ENCODE results near the gene CCSER1. TPM values are rescaled to one million over a fixed set of nuclear protein-coding genes. Genes with fewer than 3 reads are reported as not detected.

CCSER1 gene
- total and polyA plus RNA-seq, 7 donors: 0.06 to 2.5 (median 0.30) TPM

DNA sequence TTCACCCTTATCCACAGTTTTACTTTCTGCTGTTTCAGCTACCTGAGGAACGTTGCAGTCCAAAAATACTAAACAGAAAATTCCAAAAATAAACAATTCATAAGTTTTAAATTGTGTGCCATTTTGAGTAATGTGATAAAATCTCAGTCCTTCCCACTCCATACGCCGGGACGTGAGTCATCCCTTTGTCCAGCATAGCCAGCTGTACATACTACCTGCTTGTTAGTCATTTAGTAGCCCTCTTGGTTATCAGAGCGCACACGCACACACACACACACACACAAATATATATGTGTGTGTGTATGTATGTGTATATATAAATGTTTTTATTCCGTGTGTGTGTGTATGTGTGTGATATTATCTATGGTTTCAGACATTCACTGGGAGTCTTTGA, 4.8 kb upstream of the CCSER1 start:
- 68 to 75% (median 73%) methylated on average over 7 of the region's 7 CpGs for WGBS, 3 donors
- DNase-seq: no peak
- intact Hi-C loops (cut with DNase I): no loop called here
- no peak for ATAC-seq
- TF ChIP-seq, protein P1, sequence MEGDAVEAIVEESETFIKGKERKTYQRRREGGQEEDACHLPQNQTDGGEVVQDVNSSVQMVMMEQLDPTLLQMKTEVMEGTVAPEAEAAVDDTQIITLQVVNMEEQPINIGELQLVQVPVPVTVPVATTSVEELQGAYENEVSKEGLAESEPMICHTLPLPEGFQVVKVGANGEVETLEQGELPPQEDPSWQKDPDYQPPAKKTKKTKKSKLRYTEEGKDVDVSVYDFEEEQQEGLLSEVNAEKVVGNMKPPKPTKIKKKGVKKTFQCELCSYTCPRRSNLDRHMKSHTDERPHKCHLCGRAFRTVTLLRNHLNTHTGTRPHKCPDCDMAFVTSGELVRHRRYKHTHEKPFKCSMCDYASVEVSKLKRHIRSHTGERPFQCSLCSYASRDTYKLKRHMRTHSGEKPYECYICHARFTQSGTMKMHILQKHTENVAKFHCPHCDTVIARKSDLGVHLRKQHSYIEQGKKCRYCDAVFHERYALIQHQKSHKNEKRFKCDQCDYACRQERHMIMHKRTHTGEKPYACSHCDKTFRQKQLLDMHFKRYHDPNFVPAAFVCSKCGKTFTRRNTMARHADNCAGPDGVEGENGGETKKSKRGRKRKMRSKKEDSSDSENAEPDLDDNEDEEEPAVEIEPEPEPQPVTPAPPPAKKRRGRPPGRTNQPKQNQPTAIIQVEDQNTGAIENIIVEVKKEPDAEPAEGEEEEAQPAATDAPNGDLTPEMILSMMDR (IDR thresholded peaks at IDR 0.05): no peak
- H3K9me3 ChIP-seq: no peaks in the 10 kb centered on the region
- no peaks in the 10 kb centered on the region for H3K36me3 ChIP-seq (ENCODE audit: insufficient read depth in 1 of 2, low read depth in 1 of 2)
- H3K27ac ChIP-seq: no peak overlapping the region
- no peaks in the 10 kb centered on the region for H3K4me1 ChIP-seq
- H3K4me3 ChIP-seq: no peak overlapping the region
- peaks cover 0 to 20% (median 3%) of the 10 kb centered on the region in 3 donors for H3K27me3 ChIP-seq (ENCODE audit: insufficient read depth in 3 of 3, low read length in 2 of 3)

DNA sequence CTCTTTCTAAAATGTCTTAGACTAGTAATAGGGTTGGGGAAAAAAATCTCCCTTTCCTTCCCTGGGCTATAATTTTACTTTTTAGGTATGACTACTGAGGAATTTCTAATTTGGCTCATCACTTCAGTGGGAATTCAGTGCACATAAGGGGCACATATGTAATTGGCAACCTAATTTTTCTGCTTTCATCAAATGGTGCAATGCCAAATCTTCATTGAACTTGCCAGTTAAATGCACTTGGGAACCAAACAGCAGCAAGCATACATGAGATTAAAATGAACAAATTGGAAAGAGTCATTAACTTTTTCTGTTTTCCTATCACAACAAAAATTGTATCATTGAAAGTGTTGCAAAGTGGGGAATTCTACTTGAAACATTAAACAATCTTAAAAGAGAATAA, 2.9 kb upstream of the CCSER1 start:
- no peaks in the 10 kb centered on the region for H3K4me1 ChIP-seq
- intact Hi-C loops (cut with DNase I): no loop called here
- TF ChIP-seq, protein P1 (IDR thresholded peaks at IDR 0.05): no peak
- H3K27ac ChIP-seq: no peak overlapping the region
- H3K4me3 ChIP-seq: no peak overlapping the region
- H3K27me3 ChIP-seq (ENCODE audit: insufficient read depth in 3 of 3, low read length in 2 of 3): peaks cover 0 to 25% (median 3%) of the 10 kb centered on the region in 3 donors
- H3K9me3 ChIP-seq: no peaks in the 10 kb centered on the region
- no peaks in the 10 kb centered on the region for H3K36me3 ChIP-seq (ENCODE audit: insufficient read depth in 1 of 2, low read depth in 1 of 2)
- no peak for ATAC-seq
- DNase-seq: no peak

DNA sequence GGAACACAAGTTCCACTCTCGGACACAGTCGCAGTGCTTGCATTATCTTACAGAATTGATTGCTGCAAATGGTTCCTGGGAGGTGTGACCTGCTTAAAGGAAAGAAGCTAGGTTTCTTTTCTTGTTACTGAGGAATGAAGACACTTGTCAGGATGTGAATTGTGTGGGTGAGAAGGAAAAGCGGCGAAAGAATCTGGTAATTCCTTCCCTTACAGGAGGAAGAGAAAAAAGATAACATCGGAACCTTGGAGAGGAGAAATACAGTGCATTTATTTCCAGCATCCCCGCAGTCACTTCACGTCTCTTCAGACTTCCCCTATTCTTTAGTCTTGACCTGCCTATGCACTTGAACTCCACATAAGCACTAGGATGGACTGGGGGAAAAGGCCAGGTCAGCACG, 389 bp upstream of the CCSER1 start:
- Histone ChIP-seq H3K36me3 (ENCODE audit: insufficient read depth in 1 of 2, low read depth in 1 of 2) (no peaks in the 10 kb centered on the region), H3K9me3 (no peaks in the 10 kb centered on the region), H3K4me1 (no peaks in the 10 kb centered on the region), H3K27ac (no peak overlapping the region), H3K4me3 (peak overlapping the region; percentile 71), H3K27me3 (ENCODE audit: insufficient read depth in 3 of 3, low read length in 2 of 3) (peaks cover 1 to 25% (median 3%) of the 10 kb centered on the region in 3 donors)
- WGBS, 3 donors: 28 to 32% (median 30%) methylated on average over 8 of the region's 8 CpGs
- intact Hi-C loops (cut with DNase I): no loop called here
- no peak for DNase-seq
- TF ChIP-seq, protein P1 (IDR thresholded peaks at IDR 0.05): no peak
- no peak for ATAC-seq

DNA sequence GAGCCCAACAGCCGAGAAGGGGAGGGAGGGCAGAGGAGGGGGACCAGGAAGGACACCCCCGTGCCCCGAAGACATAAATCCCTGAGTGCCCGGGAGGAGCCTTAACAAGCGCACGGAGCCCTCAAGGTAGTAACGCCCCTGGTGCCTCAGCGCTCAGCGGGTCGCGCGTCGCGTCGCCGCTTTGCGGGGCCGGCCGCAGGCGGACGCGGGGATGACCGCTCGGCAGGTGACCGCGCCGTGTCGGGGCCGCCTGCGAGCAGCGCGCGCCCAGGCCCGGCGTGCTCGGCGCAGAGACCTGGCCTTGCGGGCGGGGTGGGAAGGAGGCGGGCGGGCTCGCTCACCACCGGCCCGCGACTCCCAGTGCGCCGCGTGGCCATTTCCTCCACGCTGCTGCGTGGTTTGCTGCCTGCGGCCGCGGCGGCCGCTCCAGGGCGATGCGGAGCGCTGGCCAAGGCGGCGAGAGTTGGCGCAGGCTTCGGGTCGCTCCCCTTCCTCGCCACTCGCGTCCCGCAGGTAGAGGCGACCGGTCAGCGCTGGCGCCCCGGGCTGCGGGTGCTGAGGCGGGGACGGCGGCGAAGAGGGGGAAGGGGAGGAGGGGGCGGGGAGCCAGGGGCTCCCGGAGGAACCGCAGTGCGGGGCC, 632 bp downstream of the CCSER1 start:
- intact Hi-C loops (cut with DNase I): no loop called here

More for the DNA sequence above, 632 bp downstream of the CCSER1 start:
- Histone ChIP-seq H3K27ac (peak overlapping the region; percentile 27), H3K27me3 (ENCODE audit: insufficient read depth in 3 of 3, low read length in 2 of 3) (peaks cover 1 to 25% (median 3%) of the 10 kb centered on the region in 3 donors), H3K36me3 (ENCODE audit: insufficient read depth in 1 of 2, low read depth in 1 of 2) (no peaks in the 10 kb centered on the region), H3K4me3 (peak overlapping the region; percentile 71), H3K4me1 (no peaks in the 10 kb centered on the region), H3K9me3 (no peaks in the 10 kb centered on the region)
- DNase-seq: peak; percentile 16 to 41
- peak; percentile 48 to 70 (median 66) for ATAC-seq
- WGBS, 3 donors: 0 to 1% (median 1%) methylated on average over 33 to 81 of the region's 81 CpGs
- TF ChIP-seq, protein P1 (IDR thresholded peaks at IDR 0.05): no peak
